HepG2 (cell line): ENCODE results near the gene BMPR1B. TPM values are rescaled to one million over a fixed set of nuclear protein-coding genes. Genes with fewer than 3 reads are reported as not detected.

Experiments used
- ATAC-seq: fragments of 200-7000 bp; cut with Tn5 transposase; 3 replicates; pipeline ENCODE4 v1.9.1; 2020; ENCODE audit warnings: mild to moderate bottlenecking, moderate library complexity
- BruUV-seq: library from RNA; stranded (reverse); fragments of 400-500 nt; replicated peaks from 2 replicates; lab custom pipeline; 2021; lab: Mats Ljungman, UMichigan
- CTCF ChIA-PET: fragments of 300-600 bp; formaldehyde crosslinking; extraction: SDS; loops from one replicate; lab custom pipeline; 2021; ENCODE audit warnings: low total read pairs, inconsistent platforms, low intra/inter-chr PET ratio; lab: Yijun Ruan, JAX
- POLR2A ChIA-PET: fragments of 350-600 bp; sonication (Branson Sonifier 250); formaldehyde crosslinking; loops from one replicate; lab custom pipeline; 2020; ENCODE audit warnings: antibody characterized with exemption, inconsistent platforms; lab: Yijun Ruan, JAX
- DNase-seq: peaks from one replicate; pipeline ENCODE4 v3.0.0-alpha.2; 2015; ENCODE audit warnings: low spot score
- FAIRE-seq: peaks from 3 replicates; lab custom pipeline; 2011; peaks lifted over from hg19 to GRCh38; lab: Jason Lieb, UNC
- H2AFZ ChIP-seq: one replicate; pipeline ENCODE4 v1.6.1; 2011; ENCODE audit warnings: low read length, inconsistent platforms
- H3K27ac ChIP-seq: fragments of 300-600 bp; 3 replicates; pipeline ENCODE4 v1.8.0; 2011; ENCODE audit warnings: mixed run types, mild to moderate bottlenecking, mixed read lengths, low read length, inconsistent platforms; ENCODE audit not compliant: insufficient read depth; ENCODE audit errors: extremely low read length
- H3K27me3 ChIP-seq, 2 experiments: fragments of 200-600 bp in 1 of 2; 2 replicates in 1 of 2; 3 replicates in 1 of 2; pipeline versions ENCODE4 v1.6.0 to v1.8.0; 2011; ENCODE audit warnings: low read length in 2 of 2, mild to moderate bottlenecking in 2 of 2, moderate library complexity in 2 of 2, inconsistent platforms in 1 of 2; ENCODE audit not compliant: insufficient read depth in 2 of 2, control insufficient read depth in 1 of 2
- H3K36me3 ChIP-seq, 2 experiments: fragments of 200-600 bp in 1 of 2; replicated peaks in 1 of 2; 2 replicates in 1 of 2; 3 replicates in 1 of 2; pipeline versions ENCODE4 v1.5.1 to v1.8.0; 2011; ENCODE audit warnings: low read length in 2 of 2, inconsistent platforms in 1 of 2; ENCODE audit not compliant: insufficient read depth in 2 of 2, control insufficient read depth in 1 of 2
- H3K4me1 ChIP-seq: 2 replicates; pipeline ENCODE4 v1.5.1; 2012; ENCODE audit warnings: low read length, inconsistent platforms; ENCODE audit not compliant: insufficient read depth
- H3K4me2 ChIP-seq: 2 replicates; pipeline ENCODE4 v1.6.0; 2011; ENCODE audit warnings: low read depth, low read length, inconsistent platforms
- H3K4me3 ChIP-seq, 3 experiments: fragments of 200-600 bp in 1 of 3; sonication (generic), shearing (Covaris generic) in 1 of 3; replicated peaks in 1 of 3; 2 replicates each; pipeline ENCODE4 v1.5.1; 2011 to 2016; ENCODE audit warnings: low read length in 3 of 3, inconsistent platforms in 2 of 3, low read depth in 2 of 3, mild to moderate bottlenecking in 2 of 3, control low read depth in 1 of 3, mixed read lengths in 1 of 3; ENCODE audit not compliant: insufficient read depth in 1 of 3
- H3K79me2 ChIP-seq: one replicate; pipeline ENCODE4 v1.6.1; 2011; ENCODE audit warnings: low read length, inconsistent platforms; ENCODE audit not compliant: insufficient read depth
- H3K9ac ChIP-seq: 2 replicates; pipeline ENCODE4 v1.6.0; 2011; ENCODE audit warnings: mild to moderate bottlenecking, low read depth, low read length, inconsistent platforms; ENCODE audit not compliant: insufficient read depth
- H3K9me3 ChIP-seq: 2 replicates; pipeline ENCODE4 v1.5.1; 2012; ENCODE audit warnings: mild to moderate bottlenecking, low read length
- H4K20me1 ChIP-seq: 2 replicates; pipeline ENCODE4 v1.6.0; 2011; ENCODE audit warnings: inconsistent platforms, mild to moderate bottlenecking, low read length, moderate library complexity; ENCODE audit not compliant: insufficient read depth
- FIP1L1 ChIP-seq: fragments of 200-400 bp; formaldehyde crosslinking; IDR thresholded peaks from 2 replicates; pipeline ENCODE4 v1.6.1; 2018; ENCODE audit warnings: low read depth, mild to moderate bottlenecking, low read length, moderate library complexity, borderline replicate concordance; ENCODE audit not compliant: insufficient read depth
- HOXA3 ChIP-seq: sonication (generic); formaldehyde crosslinking; IDR thresholded peaks from 2 replicates; pipeline ENCODE4 v1.5.0; 2020; ENCODE audit warnings: missing genetic modification reagents
- RBM39 ChIP-seq: fragments of 200-400 bp; formaldehyde crosslinking; IDR thresholded peaks from one replicate; pipeline ENCODE4 v1.6.1; 2018; ENCODE audit warnings: antibody characterized with exemption, mild to moderate bottlenecking, low read depth, low read length; ENCODE audit not compliant: poor library complexity, severe bottlenecking
- SAP130 ChIP-seq: IDR thresholded peaks from 2 replicates; pipeline ENCODE4 v1.6.1; 2016; ENCODE audit warnings: low read depth
- SRSF1 ChIP-seq: fragments of 200-400 bp; formaldehyde crosslinking; optimal IDR thresholded peaks from 2 replicates; pipeline ENCODE3; 2017; ENCODE audit warnings: mild to moderate bottlenecking, low read depth, low read length, moderate library complexity
- U2AF2 ChIP-seq: fragments of 200-400 bp; formaldehyde crosslinking; IDR thresholded peaks from 2 replicates; pipeline ENCODE4 v1.6.1; 2017; ENCODE audit warnings: low read depth, mild to moderate bottlenecking, low read length
- ZNF235 ChIP-seq: sonication (generic); formaldehyde crosslinking; IDR thresholded peaks from 2 replicates; pipeline ENCODE4 v1.8.1; 2023; ENCODE audit warnings: mild to moderate bottlenecking, missing genetic modification reagents, borderline replicate concordance
- WGBS: methylation state at CpG from one replicate; pipeline ENCODE4 v1.1.6; 2017; ENCODE audit warnings: low lambda C conversion rate; 5-methylcytosine and 5-hydroxymethylcytosine counted together
- in situ Hi-C: cut with HindIII; loops from 2 replicates; pipeline ENCODE4 v1.10.0; 2017; ENCODE audit warnings: low pct_unique_long_range_greater_than_20kb; ENCODE audit not compliant: extremely low pct_ligation_motif_present
- intact Hi-C: fragments of 100-400 bp; cut with micrococcal nuclease; formaldehyde crosslinking; loops from one replicate; pipeline ENCODE4 v1.10.0; 2022; ENCODE audit not compliant: unreplicated experiment
- polyA plus RNA-seq, 8 experiments: library from polyadenylated mRNA; depleted of rRNA in 3 of 8; stranded (reverse) in 7 of 8; unstranded in 1 of 8; fragments of >200 nt; fragmentation: Illumina TruSeq in 4 of 8; extraction: Trizol in 4 of 8; gene quantifications; 2 replicates each; pipeline versions ENCODE4 v1.2.1 to v1.2.3, GENCODE V29; 2011 to 2016; ENCODE audit warnings: low read depth in 4 of 8, missing spikeins in 1 of 8, mixed read lengths in 1 of 8; ENCODE audit not compliant: insufficient read depth in 1 of 8
- total RNA-seq, 5 experiments: library from RNA; depleted of rRNA; stranded (reverse); fragments of >200 nt; fragmentation: Illumina TruSeq; extraction: Trizol; gene quantifications; 2 replicates each; pipeline ENCODE4 v1.2.3, GENCODE V29; 2016; ENCODE audit warnings: low read depth in 1 of 5
- TF ChIP-seq, protein P1 (sequence below), 2 experiments: fragments of 450-650 bp in 1 of 2; sonication (generic) in 1 of 2; formaldehyde crosslinking; IDR thresholded peaks; 2 replicates each; pipeline versions ENCODE4 v1.5.0 to v1.8.0; 2020 to 2022; ENCODE audit warnings: mild to moderate bottlenecking in 1 of 2, missing genetic modification reagents in 1 of 2

The BMPR1B gene
- total and polyA plus RNA-seq, 2 of the 13 experiments (the other 11 are each of a cell fraction or from before 2014, with no cell fraction given), result 0.07 TPM; not detected in 1

DNA sequence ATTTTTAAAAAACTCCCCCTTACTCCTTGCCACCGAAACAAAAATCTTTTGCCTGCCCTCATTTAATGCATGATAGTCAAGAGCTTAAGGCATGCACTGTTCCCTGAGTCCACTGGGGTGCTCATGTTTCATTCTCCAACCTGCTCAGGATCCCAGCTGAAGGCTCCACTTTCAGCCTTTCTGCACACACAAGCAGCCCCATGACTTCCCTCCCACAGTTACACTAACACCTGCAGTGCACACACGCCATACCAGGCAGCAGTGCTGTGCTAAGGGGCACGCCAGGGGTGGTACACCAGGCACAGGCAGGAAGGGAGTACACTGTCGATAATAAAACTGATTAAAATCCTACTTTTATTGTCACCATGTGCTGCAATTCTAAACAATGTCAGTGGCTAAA lies 385.2 kb downstream of the BMPR1B start:
- WGBS, result 0% methylated on average over 4 of the region's 4 CpGs
- no peak overlapping the region for H3K27ac ChIP-seq

DNA sequence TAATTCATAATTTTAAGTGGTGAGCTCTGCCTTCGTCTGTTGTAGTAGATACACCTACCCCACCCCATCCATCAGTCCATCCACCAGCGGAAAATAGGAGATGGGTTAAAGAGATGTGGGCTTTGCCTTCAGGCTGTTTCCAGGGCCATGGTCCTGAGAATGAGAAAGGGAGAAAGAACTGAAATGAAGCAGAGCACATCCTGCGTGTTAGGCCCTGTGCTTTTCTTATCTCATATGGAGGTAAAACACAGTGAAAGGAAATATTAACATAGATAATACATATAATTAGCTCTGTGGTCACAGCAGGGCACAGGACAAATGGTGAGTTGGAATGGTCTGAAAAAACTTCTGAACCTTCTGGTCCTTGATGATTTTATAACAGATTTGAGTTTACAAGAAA lies 393.5 kb downstream of the BMPR1B start:
- DNase-seq (no peak), FAIRE-seq (no peak), ATAC-seq (no peak)
- TF ChIP-seq HOXA3 (CRISPR knock-in tag) (no peak), FIP1L1 (no peak), RBM39 (no peak), U2AF2 (no peak)
- TF ChIP-seq, protein P1, sequence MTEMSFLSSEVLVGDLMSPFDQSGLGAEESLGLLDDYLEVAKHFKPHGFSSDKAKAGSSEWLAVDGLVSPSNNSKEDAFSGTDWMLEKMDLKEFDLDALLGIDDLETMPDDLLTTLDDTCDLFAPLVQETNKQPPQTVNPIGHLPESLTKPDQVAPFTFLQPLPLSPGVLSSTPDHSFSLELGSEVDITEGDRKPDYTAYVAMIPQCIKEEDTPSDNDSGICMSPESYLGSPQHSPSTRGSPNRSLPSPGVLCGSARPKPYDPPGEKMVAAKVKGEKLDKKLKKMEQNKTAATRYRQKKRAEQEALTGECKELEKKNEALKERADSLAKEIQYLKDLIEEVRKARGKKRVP (CRISPR knock-in tag; IDR thresholded peaks at IDR 0.05), result no peak
- no peaks in the 10 kb centered on the region for H3K79me2 ChIP-seq
- no peaks in the 10 kb centered on the region for H4K20me1 ChIP-seq
- intact Hi-C loops, result no loop called here
- no TSS peak for BruUV-seq
- no peak overlapping the region for H3K4me2 ChIP-seq
- no peaks in the 10 kb centered on the region for H3K4me1 ChIP-seq
- no peak overlapping the region for H3K9ac ChIP-seq
- in situ Hi-C loops, result loop anchor here (25.0 kb wide), 1 partner anchor 2011 kb away; no protein-coding TSS in a partner anchor
- no peak overlapping the region for H2AFZ ChIP-seq
- no peaks in the 10 kb centered on the region for H3K27me3 ChIP-seq
- ChIA-PET CTCF (no interaction called here), POLR2A (no interaction called here)
- no peak overlapping the region for H3K27ac ChIP-seq
- 0% methylated on average over 3 of the region's 3 CpGs for WGBS
- H3K9me3 ChIP-seq, result no peaks in the 10 kb centered on the region
- no peaks in the 10 kb centered on the region for H3K36me3 ChIP-seq
- no peak overlapping the region for H3K4me3 ChIP-seq

More for the DNA sequence above, 385.2 kb downstream of the BMPR1B start:
- ChIA-PET CTCF (no interaction called here), POLR2A (no interaction called here)
- no peak for TF ChIP-seq ZNF235 (CRISPR knock-in tag)
- no peak for TF ChIP-seq SRSF1
- no peak for TF ChIP-seq SAP130 (CRISPR knock-in tag)
- FAIRE-seq, result no peak
- Histone ChIP-seq H3K36me3 (no peaks in the 10 kb centered on the region), H2AFZ (no peak overlapping the region), H4K20me1 (no peaks in the 10 kb centered on the region), H3K27me3 (no peaks in the 10 kb centered on the region), H3K4me1 (no peaks in the 10 kb centered on the region), H3K4me2 (no peak overlapping the region), H3K79me2 (no peaks in the 10 kb centered on the region), H3K4me3 (no peak overlapping the region), H3K9ac (no peak overlapping the region), H3K9me3 (peaks cover 8% of the 10 kb centered on the region)
- peak; percentile 77 for ATAC-seq
- no peak for DNase-seq
- intact Hi-C loops, result no loop called here
- in situ Hi-C loops, result no loop called here
- BruUV-seq, result no TSS peak
